Esophagus squamous epithelium (tissue), 4 donors: ENCODE results near the gene ZNHIT2.

ENCODE experiments used
- POLR2A ChIP-seq, 4 donors: fragments of 450-650 bp; IDR thresholded peaks; one replicate each; pipeline ENCODE4 v1.6.1; 2017; ENCODE audit warnings: antibody characterized with exemption in 4 of 4, mild to moderate bottlenecking in 4 of 4, moderate library complexity in 3 of 4
- TF ChIP-seq, protein P1 (sequence below), 6 experiments: fragments of 450-650 bp in 4 of 6; fragments of 200-600 bp in 2 of 6; sonication (generic) in 2 of 6; IDR thresholded peaks; one replicate each; pipeline ENCODE4 v1.5.1; 2016 to 2019; ENCODE audit warnings: antibody characterized with exemption in 6 of 6, mild to moderate bottlenecking in 4 of 6, moderate library complexity in 4 of 6

DNA sequence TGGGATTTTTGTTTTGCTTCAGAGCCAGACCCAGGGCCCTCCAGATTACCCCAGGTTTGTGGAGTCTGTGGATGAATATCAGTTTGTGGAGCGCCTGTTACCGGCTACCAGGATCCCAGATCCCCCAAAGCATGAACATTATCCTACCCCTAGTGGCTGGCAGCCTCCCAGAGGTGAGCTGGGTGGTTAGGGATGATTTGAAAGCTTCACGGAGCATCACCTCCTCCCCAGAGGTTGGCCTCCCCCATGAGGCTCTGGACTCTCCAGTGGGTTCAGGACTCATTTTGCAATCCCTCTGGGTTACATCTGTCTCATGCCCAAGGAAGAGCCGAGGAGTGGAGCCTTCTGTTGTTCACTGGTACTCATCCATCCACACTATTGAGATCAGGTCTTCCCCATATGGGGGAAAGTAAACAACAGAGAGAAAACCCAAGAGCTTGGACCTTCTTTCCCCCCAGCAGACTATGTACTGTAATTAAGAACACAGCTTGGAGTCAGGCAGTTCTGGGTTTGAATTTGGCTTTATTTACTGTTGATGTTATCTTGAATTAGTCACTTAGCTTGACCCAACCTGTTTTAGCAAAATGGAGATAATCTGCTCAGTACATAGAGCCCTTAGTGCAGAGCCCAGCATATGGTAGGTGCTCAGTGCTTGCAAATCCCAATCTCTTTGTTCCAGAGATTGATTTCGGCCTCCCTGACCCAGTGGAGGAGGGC lies 7.1 kb upstream of the ZNHIT2 start:
- no peak for TF ChIP-seq POLR2A (IDR thresholded peaks at IDR 0.05)
- TF ChIP-seq, protein P1, sequence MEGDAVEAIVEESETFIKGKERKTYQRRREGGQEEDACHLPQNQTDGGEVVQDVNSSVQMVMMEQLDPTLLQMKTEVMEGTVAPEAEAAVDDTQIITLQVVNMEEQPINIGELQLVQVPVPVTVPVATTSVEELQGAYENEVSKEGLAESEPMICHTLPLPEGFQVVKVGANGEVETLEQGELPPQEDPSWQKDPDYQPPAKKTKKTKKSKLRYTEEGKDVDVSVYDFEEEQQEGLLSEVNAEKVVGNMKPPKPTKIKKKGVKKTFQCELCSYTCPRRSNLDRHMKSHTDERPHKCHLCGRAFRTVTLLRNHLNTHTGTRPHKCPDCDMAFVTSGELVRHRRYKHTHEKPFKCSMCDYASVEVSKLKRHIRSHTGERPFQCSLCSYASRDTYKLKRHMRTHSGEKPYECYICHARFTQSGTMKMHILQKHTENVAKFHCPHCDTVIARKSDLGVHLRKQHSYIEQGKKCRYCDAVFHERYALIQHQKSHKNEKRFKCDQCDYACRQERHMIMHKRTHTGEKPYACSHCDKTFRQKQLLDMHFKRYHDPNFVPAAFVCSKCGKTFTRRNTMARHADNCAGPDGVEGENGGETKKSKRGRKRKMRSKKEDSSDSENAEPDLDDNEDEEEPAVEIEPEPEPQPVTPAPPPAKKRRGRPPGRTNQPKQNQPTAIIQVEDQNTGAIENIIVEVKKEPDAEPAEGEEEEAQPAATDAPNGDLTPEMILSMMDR (IDR thresholded peaks at IDR 0.05) = no peak
